GM18909 (cell line): Measurements from ENCODE around the gene SESN2.

ENCODE experiments used
- ATAC-seq: cut with Tn5 transposase; IDR thresholded peaks from one replicate; pipeline ENCODE4 v1.9.1; 2021; ENCODE audit warnings: mild to moderate bottlenecking; ENCODE audit not compliant: unreplicated experiment, poor library complexity

The SESN2 gene

DNA sequence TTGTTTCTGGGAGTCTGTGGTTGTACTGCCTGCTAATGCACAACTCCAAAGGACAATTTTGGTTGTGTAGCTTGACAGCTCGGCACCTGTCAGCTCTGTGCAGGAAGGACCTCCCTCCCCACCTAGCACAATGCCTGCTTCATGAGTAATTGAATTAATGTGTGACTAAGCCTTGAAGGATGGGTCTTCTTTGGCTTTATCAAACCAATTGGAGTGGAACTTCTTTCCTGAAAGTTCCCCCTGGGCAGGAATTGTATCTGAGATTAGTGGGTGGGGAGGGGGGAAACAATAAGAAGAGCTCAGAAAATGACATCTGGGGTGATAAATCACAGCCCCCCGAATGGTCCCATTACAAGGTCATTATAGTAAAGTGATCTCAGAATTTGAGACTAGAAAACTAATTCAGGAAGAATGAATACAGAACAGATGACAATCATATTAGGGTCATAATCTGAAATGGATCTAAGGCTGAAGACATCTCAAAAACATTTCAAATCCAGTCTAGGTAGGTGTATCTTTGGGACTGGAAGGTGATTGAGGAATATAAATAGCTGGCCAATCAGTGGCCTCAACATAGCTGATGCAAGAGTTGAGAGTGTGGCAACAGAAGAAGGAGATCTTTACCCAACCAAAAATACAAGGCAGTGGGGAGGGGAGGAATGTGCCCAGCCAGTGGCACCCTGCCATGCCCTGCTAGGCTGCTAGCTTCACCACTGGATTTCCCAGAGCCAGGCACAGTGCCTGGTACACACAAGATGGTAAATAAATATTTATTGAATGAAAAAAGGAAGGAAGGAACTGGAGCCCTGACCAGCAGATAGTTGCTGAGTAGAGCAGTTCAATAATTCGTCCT lies 10.1 kb upstream of the SESN2 start:
- ATAC-seq = no peak

DNA sequence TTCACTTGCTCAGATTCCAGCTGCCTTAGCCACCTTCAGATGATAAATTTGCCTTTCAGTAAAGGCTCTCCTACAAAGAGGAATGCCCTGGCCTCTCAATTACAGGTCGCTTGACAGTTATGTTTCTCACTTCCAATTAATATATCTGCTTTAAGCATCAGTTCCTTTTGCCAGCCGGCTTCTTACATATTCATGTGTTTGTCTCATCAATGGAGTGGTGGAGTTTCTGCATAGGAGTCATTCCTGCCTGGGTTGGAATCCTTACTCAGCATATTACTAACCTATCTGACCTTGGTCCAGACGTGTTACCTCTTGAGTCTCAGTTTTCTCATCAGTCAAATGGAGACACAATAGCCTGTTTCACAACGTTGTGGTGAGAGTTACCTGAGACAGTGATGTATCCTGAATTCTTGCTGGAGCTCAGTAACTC lies 9.4 kb upstream of the SESN2 start:
- no peak for ATAC-seq

DNA sequence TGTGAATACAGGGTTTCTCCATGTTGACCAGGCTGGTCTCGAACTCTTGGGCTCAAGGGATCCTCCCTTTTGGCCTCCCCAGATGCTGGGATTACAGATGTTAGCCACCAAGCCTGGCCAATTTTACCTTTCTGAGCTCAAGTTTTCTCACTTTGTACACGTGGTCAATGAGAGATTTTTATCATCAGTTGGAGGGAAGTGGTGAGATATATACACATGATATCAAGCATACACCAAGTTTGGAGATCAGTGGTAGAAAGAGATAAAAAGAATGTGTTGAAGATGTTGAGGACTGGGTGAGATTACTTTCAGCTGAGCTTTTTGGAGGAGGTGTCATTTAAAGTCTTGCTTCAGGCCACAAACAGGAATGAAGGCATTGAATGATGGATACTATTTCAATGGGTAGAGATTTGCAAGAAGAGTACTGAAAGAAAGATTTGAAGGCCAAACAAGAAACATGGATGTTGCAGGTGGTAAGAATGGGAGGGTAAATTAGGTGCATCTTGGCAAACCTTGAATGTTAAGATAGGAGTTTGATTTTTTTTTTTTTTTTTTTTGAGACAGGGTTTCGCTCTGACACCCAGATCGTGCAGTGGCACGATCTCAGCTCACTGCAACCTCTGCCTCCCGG lies 3.0 kb upstream of the SESN2 start:
- no peak for ATAC-seq

DNA sequence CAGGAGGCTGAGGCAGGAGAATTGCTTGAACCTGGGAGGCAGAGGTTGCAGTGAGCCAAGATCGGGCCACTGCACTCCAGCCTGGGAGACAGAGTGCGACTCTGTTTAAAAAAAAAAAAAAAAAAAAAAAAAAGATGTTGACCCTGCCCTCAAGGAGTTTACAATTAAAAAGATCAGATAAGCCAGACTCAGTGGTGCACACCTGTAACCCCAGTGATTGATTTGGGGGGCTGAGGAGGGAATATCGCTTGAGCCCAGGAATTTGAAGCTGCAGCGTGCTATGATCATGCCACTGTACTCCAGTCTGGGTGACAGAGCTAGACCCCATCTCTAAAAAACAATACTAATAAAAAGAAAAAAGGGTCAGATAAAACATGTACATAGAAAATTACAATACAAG lies 1.6 kb upstream of the SESN2 start:
- ATAC-seq = no peak

DNA sequence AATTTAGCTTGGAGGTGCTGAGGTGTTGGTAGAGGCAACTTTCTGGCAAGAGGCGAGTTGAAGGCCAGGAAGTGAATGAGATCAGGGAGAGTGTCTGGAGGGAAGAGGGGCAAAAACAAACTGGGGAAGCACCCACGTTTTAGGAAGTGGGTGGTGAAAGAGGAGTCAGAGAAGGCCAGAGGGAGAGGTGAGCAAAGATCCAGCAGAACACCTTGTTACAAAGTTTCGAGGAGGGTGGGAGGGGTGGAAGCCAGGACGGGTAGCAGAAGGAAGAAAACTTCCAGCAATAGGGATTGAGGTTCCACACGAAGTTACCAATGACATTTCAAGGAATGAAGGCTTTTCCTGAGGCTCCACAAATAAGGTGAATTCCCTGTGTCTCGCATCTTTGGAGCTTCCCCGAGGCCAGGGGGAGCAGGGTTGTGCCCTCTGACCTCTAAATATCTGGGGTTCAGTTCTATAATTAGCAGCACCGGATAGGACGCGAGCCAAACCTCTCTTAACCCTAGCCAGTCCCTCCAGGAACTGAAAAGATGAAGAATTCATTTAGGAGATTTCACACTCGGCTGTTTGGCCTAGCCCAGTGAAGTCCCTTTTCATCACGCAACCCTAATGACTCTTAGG lies 578 bp upstream of the SESN2 start:
- ATAC-seq = no peak

DNA sequence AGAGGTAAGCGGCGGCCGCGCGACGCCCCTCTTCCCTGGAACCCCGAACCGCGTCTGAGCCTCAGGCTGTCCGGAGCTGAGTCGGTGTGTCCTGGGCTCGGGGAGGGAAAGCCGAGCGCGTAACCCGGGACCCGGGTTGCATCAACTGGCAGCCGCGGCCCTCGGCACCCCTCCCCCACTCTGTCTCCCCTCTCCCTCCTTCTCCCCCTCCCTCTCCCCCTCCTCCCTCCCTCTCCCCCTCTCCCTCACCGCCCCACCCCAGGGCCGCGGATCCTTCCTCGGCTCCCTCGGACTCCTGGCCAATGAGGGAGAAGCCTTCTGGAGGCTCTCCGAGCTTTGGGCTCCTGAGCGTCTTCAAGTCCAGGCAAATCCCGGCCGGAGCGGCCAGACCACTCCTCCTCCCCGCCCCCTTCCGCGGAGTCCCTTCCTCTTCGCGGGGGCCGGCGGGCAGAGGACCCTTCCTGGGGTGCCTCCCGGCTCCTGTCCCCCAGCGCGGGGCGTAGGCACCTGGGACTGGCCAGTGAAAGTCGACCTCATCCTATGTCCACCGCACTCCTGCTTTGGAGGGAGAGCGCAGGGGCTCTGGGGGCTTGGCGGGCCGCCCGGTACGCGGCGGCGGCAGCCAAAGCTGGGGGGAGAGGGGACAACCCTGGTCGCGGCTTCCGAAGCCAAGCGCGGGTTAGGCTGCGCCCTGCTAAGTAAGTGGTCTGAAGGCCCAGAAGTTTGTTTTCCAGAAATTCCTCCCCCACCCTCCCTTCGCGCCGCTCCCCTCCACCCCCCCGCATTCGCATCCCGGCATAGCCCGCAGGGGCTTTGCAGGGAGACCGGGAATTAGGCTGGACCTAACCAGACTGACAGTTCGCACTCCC lies 850 bp downstream of the SESN2 start:
- ATAC-seq = no peak

DNA sequence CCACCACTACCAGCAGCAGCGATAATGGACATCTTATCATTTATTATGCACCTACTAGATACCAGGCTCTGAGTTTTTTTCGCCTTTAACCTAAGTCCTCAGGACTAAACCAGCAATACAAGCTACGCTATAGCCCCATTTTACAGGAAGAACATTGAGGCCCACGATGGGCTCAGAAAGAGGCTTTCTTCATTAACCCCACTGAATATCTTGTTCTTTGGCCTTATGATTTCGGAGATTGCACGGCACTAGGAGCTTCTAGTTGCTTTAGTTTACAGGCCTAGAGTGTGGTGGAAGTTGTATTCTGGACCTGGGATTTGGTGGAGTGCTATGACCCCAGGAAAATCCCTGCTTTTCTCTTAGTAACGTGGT lies 1.5 kb downstream of the SESN2 start:
- ATAC-seq = no peak

DNA sequence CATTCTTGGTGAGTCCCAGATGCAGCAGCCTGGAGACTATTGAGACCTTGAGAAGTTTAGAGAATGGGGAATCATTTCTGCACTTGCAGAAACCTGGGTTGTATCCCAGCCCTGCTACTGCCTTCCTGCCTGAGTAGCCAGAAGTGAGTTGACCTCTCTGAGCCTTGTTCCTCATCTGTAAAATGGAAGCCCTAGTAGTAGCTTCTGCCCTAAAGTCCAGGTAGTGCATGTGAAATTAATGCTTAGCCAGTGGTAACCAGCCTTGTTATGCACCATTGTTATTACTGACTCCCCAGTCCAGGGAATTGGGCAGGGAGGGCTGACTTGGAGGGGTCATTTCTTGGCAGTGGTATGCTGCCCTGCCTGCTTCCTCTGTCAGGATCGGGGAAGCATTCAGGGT lies 5.6 kb downstream of the SESN2 start:
- ATAC-seq = no peak

DNA sequence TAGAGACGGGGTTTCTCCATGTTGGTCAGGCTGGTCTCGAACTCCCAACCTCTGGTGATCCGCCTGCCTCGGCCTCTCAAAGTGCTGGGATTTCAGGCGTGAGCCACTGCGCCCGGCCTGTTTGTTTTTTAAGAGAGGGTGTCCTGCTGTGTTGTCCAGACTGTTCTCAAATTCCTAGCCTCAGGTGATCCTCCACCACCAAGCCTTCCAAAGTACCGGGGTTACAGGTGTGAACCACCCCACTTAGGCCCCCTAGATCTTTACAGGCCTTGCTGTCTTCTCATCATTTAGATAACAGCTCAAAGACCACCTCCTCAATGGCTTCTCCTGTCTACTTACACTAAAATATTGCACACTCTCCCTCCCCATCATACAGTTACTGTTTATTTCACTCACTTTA lies 6.3 kb downstream of the SESN2 start:
- ATAC-seq = no peak

DNA sequence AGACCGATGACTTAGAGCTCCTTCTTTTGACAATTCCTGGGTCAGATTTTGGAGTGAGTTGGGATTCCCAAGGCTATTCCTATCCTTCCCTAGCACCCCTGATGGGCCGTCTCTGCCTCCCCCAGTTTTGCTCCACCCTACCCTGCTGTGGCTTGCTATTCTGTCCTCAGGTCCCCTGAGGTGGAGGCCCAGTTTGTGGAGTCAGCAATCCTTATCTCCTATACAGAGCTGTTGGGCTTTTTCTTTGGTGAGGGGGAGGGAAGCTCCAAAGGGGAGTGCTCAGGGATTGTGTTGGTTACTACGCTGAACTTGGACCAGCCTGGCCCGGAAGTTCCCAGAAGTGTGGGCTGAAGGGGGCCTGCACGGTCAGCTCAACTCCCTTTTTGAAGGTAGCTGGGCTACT lies 7.6 kb downstream of the SESN2 start:
- no peak for ATAC-seq

DNA sequence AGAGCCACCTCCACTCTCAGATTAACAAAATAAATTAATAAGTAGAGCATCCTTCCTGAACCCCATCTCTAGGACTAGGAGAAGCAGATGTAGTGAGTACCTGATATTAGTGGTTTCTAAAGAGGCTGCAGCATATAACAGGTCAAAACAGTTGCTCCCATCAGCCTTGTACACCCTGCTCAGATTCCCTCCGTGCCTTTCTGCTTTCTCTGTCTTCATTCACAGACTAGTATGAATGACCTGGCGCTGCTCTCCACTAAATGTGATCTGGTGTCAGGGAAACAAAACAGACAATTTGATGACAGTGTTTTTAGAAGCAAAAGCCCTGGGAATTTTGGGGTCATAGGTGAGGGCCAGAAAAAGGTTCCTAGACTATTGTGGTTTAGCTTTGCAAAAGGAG lies 8.3 kb downstream of the SESN2 start:
- no peak for ATAC-seq

DNA sequence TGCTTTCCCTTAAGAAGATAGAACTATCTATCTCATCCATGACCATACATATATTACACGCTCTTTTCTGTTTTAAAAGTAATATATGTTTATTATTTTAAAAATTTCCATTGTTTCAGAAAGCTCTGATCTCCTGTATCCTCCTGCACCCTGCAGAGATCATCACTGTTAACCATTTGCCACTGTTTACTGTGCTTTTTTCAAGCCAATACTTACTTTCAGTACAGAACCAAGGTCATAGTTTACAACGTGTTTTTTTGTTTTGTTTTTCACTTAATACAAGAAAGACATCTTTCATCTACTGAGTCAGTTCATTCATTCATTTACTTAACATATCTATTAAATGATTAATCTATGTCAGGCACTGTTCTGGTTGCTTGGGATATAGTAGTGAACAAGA lies 10.2 kb downstream of the SESN2 start:
- ATAC-seq = no peak

DNA sequence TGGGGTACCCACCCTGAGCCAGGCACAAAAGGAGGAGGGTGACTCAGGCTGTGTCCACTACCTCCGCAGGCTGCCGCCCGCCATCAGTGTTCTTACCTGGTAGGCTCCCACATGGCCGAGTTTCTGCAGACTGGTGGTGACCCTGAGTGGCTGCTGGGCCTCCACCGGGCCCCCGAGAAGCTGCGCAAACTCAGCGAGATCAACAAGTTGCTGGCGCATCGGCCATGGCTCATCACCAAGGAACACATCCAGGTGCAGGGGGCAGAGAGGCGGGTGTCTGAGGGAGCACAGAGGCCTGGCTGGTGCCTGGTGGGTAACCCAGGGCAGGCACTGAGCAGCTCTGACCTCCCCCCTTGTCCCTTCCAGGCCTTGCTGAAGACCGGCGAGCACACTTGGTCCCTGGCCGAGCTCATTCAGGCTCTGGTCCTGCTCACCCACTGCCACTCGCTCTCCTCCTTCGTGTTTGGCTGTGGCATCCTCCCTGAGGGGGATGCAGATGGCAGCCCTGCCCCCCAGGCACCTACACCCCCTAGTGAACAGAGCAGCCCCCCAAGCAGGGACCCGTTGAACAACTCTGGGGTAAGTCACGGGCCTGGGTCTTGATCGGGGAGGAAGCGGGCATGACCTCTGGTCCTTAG lies 13.0 kb downstream of the SESN2 start:
- no peak for ATAC-seq

DNA sequence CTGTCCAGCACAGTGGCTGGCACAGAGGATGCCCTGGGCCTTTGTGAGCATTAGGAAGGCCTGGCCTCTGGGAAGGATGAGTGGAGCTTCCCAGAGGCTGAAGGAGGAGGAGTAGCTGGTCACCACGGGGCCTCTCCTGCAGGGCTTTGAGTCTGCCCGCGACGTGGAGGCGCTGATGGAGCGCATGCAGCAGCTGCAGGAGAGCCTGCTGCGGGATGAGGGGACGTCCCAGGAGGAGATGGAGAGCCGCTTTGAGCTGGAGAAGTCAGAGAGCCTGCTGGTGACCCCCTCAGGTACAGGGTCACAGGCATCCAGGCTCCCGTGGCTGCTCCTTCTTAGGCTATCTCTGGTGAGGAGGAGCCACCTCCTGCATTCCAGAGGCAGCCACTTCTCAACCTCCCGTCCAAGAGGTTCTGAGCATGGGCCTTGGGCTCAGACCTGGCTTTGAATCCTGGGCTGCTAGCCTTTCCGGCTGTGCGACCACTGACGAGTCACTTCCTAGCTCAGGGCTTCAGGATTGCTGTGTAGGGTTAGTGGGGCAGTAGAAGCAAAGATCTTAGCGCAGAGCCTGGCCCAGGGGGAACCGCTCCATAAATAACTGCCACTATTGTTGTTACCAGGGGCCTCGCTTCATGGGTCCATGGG lies 14.0 kb downstream of the SESN2 start:
- ATAC-seq = no peak

DNA sequence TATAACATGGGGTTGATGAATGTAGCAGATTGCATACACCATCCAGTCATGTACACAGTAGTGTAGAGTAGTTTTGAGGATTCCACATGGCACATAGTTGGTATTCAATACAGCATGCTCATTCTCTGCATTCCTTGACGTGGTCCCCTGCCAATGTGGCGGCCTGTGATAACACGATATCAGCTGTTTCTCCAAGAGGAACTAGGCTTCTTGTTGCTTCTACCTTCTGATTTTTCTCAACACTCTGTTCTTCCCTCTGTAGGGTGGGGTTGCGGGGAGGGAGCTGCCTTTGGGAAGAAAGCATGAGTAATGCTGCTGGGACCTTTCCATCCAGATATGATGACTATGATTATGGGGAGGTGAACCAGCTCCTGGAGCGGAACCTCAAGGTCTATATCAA lies 19.4 kb downstream of the SESN2 start:
- ATAC-seq = no peak

DNA sequence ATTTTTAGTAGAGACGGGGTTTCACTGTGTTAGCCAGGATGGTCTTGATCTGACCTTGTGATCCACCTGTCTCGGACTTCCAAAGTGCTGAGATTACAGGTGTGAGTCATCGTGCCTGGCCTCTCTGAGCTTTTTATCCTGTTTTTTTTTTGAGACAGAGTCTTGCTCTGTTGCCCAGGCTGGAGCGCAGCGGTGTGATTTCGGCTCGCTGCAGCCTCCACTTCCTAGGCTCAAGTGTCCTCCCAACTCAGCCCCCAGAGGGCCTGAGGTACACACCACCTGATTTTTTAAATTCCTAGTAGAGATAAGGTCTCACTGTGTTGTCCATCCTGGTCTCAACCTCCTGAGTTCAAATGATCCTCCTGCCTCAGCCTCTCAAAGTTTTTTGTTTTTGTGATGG lies 20.4 kb downstream of the SESN2 start:
- no peak for ATAC-seq

DNA sequence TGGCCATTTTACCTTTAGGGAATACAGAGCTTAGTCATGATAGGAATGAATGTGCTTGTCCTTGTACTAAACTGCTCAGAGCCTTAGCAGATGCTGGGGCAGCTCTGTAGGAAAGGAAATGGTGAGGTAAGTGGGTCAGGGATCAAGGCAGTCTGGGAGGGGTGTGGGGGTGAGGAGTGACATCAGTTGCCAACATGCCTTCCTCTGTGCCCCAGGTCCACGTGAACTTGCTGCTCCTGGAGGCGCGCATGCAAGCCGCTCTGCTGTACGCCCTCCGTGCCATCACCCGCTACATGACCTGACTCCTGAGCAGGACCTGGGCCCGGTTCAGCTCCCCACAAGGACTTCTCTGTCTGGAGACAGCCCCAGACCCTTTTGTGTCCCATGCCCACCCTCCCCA lies 21.2 kb downstream of the SESN2 start:
- no peak for ATAC-seq

DNA sequence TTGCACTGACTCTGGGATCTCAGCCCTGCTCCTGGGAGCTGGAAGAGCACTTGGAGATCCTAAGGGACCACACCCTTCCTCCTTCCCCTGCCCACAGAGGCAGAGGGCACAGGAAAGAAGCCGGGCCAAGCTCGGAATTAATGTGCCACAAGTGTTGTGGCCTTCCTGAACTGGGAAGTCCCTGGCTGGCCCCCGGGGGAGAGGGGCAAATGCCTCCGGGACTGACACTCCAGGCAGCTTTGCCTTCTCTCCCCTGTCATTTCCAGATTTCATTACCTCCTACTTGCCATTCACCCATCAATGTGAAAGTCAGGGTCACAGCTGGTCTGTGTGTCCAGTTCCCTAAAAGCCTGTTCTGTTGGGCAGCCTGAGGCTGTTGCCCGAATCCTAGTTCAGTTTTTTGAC lies 21.7 kb downstream of the SESN2 start:
- no peak for ATAC-seq

DNA sequence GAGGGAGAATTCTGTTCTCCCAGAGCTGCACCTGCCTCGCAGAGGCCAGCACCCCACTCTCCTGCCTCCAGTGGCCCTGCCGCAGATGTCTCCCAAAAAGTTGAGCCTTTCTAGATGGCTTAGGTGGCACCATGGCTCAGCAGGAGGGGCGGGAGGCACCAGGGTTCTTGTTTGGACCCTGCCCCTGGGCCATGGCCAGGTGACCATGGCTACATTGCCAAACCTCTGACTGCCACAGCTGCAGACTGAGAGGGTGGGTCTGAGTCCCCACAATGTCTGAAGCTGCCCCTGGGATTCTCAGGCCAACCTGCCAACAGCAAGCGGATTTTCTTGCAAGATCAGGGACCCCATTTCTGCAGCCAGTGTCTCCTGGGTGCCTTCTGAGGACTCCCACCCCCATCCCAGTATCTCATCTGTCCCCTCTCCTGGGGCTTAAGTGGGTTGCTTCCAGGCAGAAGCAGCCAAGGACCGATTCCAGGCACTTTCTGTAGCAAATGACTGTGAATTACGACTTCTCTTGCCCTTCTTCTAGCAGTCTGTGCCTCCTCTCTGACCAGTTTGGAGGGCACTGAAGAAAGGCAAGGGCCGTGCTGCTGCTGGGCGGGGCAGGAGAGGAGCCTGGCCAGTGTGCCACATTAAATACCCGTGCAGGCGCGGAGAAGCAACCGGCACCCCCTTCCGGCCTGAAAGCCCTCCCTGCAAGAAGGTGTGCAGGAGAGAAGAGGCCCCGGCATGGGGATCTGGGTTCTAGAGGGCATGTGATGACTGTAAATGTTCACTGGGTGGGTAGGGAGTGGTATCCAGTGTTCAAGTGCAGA lies 22.5 kb downstream of the SESN2 start:
- ATAC-seq = no peak
